Measurements from ENCODE around the gene MSANTD1.

DNA sequence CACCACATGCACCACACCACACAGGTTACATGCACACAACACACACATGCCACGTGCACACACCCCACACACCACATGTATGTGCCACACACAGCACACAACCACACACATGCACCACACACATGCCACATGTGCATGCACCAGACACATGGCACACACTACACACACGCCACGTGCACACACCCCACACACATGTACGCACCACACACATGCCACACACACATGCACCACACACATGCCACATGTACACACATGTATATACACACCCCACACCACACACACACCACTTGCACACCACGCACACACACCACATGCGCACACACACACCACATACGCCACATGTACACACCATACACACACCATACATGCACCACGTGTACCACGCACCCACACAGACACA lies 19.6 kb upstream of the MSANTD1 start:
- no peak for TF ChIP-seq EZH2phosphoT487 (IDR thresholded peaks at IDR 0.05; ENCODE audit: low read depth)
- TF ChIP-seq, protein P1, sequence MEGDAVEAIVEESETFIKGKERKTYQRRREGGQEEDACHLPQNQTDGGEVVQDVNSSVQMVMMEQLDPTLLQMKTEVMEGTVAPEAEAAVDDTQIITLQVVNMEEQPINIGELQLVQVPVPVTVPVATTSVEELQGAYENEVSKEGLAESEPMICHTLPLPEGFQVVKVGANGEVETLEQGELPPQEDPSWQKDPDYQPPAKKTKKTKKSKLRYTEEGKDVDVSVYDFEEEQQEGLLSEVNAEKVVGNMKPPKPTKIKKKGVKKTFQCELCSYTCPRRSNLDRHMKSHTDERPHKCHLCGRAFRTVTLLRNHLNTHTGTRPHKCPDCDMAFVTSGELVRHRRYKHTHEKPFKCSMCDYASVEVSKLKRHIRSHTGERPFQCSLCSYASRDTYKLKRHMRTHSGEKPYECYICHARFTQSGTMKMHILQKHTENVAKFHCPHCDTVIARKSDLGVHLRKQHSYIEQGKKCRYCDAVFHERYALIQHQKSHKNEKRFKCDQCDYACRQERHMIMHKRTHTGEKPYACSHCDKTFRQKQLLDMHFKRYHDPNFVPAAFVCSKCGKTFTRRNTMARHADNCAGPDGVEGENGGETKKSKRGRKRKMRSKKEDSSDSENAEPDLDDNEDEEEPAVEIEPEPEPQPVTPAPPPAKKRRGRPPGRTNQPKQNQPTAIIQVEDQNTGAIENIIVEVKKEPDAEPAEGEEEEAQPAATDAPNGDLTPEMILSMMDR (IDR thresholded peaks at IDR 0.05; ENCODE audit: low read depth, low read length), result no peak
